ENCODE data around the gene EPB41L2. TPM values are rescaled to one million over a fixed set of nuclear protein-coding genes. Genes with fewer than 3 reads are reported as not detected.

EPB41L2 gene
- total RNA-seq, 1 experiment from 2014 or later = 91.7 TPM

DNA sequence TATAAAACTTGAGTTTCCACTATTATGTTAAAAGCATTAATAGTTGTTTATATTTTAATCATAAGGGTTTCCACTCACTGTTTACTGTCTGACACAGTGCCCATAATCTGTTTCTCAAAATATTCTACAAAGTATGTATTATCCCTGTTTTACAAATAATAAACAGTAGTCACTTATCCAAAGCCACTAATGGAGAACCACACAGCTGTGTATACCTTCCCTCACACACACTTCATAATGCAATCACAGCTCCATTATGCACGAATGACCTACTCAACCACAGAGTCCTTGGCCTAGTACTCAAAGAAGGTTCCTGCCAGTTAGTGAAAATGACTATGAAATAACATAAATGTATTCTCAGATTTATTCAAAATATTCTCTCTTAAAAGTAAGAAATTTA is 103.1 kb downstream of the EPB41L2 start:
- Histone ChIP-seq H3K9me3 (no peaks in the 10 kb centered on the region), H3K4me1 (no peaks in the 10 kb centered on the region), H3K27me3 (replicated peaks; ENCODE audit: control insufficient read depth, insufficient read depth, low read length) (no peaks in the 10 kb centered on the region), H3K4me3 (ENCODE audit: low read depth, low read length) (no peak overlapping the region), H3K36me3 (ENCODE audit: control insufficient read depth, insufficient read depth, low read length) (no peaks in the 10 kb centered on the region)
- ChIA-PET CTCF (no interaction called here), POLR2A (no interaction called here)
- H3K4me3 Mint-ChIP-seq (ENCODE audit: unreplicated experiment) = no peak overlapping the region
- H3K9me3 Mint-ChIP-seq (ENCODE audit: unreplicated experiment) = no peaks in the 10 kb centered on the region
- H3K27ac Mint-ChIP-seq (ENCODE audit: unreplicated experiment) = no peak overlapping the region
- intact Hi-C loops (cut with micrococcal nuclease; ENCODE audit: unreplicated experiment) = no loop called here
- H3K36me3 Mint-ChIP-seq (ENCODE audit: insufficient read depth, unreplicated experiment) = no peaks in the 10 kb centered on the region
- no peaks in the 10 kb centered on the region for H3K4me1 Mint-ChIP-seq (ENCODE audit: low read depth, unreplicated experiment)
- H3K27me3 Mint-ChIP-seq (ENCODE audit: insufficient read depth, unreplicated experiment) = no peaks in the 10 kb centered on the region
- DNase-seq = no peak
- no TSS peak for BruUV-seq (replicated peaks)
- no peak for TF ChIP-seq CTCF (IDR thresholded peaks at IDR 0.05; ENCODE audit: insufficient read depth in 1 of 2, low read depth in 1 of 2, low read length in 1 of 2, severe bottlenecking in 1 of 2, unreplicated experiment in 1 of 2)

DNA sequence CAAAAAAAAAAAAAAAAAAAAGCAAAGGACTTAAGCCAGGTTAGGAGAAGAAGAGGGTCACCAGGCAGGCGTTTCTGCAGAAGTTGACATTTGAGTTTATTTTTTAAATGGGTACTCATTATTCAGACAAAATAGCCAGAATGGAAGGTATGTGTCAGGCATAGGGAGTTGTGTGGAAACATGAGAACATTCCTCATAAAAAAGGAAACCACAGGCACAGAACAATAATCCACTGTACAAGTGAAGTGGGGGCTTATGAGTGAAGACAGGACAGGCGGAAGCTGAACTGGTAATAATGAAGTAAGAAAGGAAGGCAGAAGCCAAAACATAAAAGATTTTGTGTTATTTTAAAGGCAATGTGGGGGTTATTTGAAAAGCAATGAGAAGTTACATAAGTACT is 104.6 kb downstream of the EPB41L2 start:
- no peak for TF ChIP-seq CTCF (IDR thresholded peaks at IDR 0.05; ENCODE audit: insufficient read depth in 1 of 2, low read depth in 1 of 2, low read length in 1 of 2, severe bottlenecking in 1 of 2, unreplicated experiment in 1 of 2)
- H3K36me3 ChIP-seq (ENCODE audit: control insufficient read depth, insufficient read depth, low read length) = no peaks in the 10 kb centered on the region
- H3K27me3 ChIP-seq (replicated peaks; ENCODE audit: control insufficient read depth, insufficient read depth, low read length) = no peaks in the 10 kb centered on the region
- no peak overlapping the region for H3K27ac Mint-ChIP-seq (ENCODE audit: unreplicated experiment)
- no peak overlapping the region for H3K4me3 ChIP-seq (ENCODE audit: low read depth, low read length)
- no peak for DNase-seq
- no peaks in the 10 kb centered on the region for H3K36me3 Mint-ChIP-seq (ENCODE audit: insufficient read depth, unreplicated experiment)
- no peaks in the 10 kb centered on the region for H3K4me1 ChIP-seq
- intact Hi-C loops (cut with micrococcal nuclease; ENCODE audit: unreplicated experiment) = no loop called here
- H3K4me3 Mint-ChIP-seq (ENCODE audit: unreplicated experiment) = no peak overlapping the region
- no peaks in the 10 kb centered on the region for H3K9me3 Mint-ChIP-seq (ENCODE audit: unreplicated experiment)
- no peaks in the 10 kb centered on the region for H3K27me3 Mint-ChIP-seq (ENCODE audit: insufficient read depth, unreplicated experiment)
- no peaks in the 10 kb centered on the region for H3K4me1 Mint-ChIP-seq (ENCODE audit: low read depth, unreplicated experiment)
- ChIA-PET CTCF (no interaction called here), POLR2A (no interaction called here)
- BruUV-seq (replicated peaks) = no TSS peak
- no peaks in the 10 kb centered on the region for H3K9me3 ChIP-seq

DNA sequence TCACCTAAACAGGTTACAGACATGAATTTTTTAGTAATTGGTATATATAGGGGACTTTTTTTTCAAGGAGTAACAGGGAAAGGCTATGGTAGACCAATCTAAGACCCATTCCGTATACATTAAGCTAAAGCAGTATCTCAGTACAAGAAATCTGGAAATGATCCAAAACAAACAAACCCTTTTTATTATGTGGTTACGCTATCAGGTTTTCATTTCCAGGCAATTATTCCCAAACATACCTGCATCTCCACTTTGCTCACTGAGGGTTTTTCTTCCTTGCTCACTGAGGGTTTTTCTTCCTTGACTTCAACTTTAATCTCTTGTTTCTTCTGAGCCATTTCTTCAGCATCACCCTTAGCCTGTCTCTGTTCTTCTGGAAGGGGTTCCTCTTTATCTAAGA is 107.3 kb downstream of the EPB41L2 start:
- Histone ChIP-seq H3K36me3 (ENCODE audit: control insufficient read depth, insufficient read depth, low read length) (no peaks in the 10 kb centered on the region), H3K9me3 (no peaks in the 10 kb centered on the region), H3K4me1 (no peaks in the 10 kb centered on the region), H3K27me3 (replicated peaks; ENCODE audit: control insufficient read depth, insufficient read depth, low read length) (no peaks in the 10 kb centered on the region), H3K4me3 (ENCODE audit: low read depth, low read length) (no peak overlapping the region)
- intact Hi-C loops (cut with micrococcal nuclease; ENCODE audit: unreplicated experiment) = no loop called here
- H3K9me3 Mint-ChIP-seq (ENCODE audit: unreplicated experiment) = no peaks in the 10 kb centered on the region
- TF ChIP-seq CTCF (IDR thresholded peaks at IDR 0.05; ENCODE audit: insufficient read depth in 1 of 2, low read depth in 1 of 2, low read length in 1 of 2, severe bottlenecking in 1 of 2, unreplicated experiment in 1 of 2) = no peak
- POLR2A ChIA-PET = interaction anchor here (0.6 kb wide), 1 partner anchor 306 kb away, joined by 4 read pairs; no protein-coding TSS in a partner anchor
- no peak for DNase-seq
- CTCF ChIA-PET = no interaction called here
- no peaks in the 10 kb centered on the region for H3K27me3 Mint-ChIP-seq (ENCODE audit: insufficient read depth, unreplicated experiment)
- peaks cover 6% of the 10 kb centered on the region for H3K36me3 Mint-ChIP-seq (ENCODE audit: insufficient read depth, unreplicated experiment)
- H3K4me1 Mint-ChIP-seq (ENCODE audit: low read depth, unreplicated experiment) = no peaks in the 10 kb centered on the region
- H3K27ac Mint-ChIP-seq (ENCODE audit: unreplicated experiment) = no peak overlapping the region
- TSS peak; percentile 93 for BruUV-seq (replicated peaks)
- no peak overlapping the region for H3K4me3 Mint-ChIP-seq (ENCODE audit: unreplicated experiment)

All from Caco-2 (cell line).